Keratinocyte (primary cell): ENCODE results near the gene SORL1.

Source experiments
- EZH2 ChIP-seq: IDR thresholded peaks from one replicate; pipeline ENCODE4 v1.6.1; 2012; ENCODE audit warnings: inconsistent platforms, mild to moderate bottlenecking, low read length, moderate library complexity
- TF ChIP-seq, protein P1 (sequence below), 3 experiments: IDR thresholded peaks in 1 of 3; conservative IDR thresholded peaks in 1 of 3; optimal IDR thresholded peaks in 1 of 3; 2 replicates in 2 of 3; 3 replicates in 1 of 3; pipeline versions ENCODE3 to v1.5.1; 2011; ENCODE audit warnings: low read length in 3 of 3, mild to moderate bottlenecking in 3 of 3, moderate library complexity in 2 of 3, control low read depth in 1 of 3, inconsistent platforms in 1 of 3; ENCODE audit not compliant: insufficient read depth in 2 of 3; ENCODE audit errors: extremely low read depth in 1 of 3

DNA sequence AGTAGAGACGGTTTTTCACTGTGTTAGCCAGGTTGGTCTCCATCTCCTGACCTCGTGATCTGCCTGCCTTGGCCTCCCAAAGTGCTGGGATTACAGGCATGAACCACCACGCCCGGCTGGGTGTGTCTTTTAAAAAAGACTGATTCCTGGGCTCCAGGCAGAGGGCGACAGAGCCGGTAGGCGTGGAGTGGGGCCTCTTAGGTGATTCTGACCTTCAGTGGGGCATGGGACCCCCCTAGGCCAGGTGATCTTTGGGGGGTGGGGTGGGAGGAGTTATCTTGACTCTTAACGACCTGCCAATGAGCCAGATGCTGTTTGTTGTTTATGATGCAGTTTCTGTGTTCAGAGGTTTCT lies 13.6 kb downstream of the SORL1 start:
- TF ChIP-seq EZH2: no peak
- TF ChIP-seq, protein P1, sequence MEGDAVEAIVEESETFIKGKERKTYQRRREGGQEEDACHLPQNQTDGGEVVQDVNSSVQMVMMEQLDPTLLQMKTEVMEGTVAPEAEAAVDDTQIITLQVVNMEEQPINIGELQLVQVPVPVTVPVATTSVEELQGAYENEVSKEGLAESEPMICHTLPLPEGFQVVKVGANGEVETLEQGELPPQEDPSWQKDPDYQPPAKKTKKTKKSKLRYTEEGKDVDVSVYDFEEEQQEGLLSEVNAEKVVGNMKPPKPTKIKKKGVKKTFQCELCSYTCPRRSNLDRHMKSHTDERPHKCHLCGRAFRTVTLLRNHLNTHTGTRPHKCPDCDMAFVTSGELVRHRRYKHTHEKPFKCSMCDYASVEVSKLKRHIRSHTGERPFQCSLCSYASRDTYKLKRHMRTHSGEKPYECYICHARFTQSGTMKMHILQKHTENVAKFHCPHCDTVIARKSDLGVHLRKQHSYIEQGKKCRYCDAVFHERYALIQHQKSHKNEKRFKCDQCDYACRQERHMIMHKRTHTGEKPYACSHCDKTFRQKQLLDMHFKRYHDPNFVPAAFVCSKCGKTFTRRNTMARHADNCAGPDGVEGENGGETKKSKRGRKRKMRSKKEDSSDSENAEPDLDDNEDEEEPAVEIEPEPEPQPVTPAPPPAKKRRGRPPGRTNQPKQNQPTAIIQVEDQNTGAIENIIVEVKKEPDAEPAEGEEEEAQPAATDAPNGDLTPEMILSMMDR (optimal IDR thresholded peaks at IDR 0.05 in 1 of 3, IDR thresholded peaks at IDR 0.05 in 1 of 3, conservative IDR thresholded peaks at IDR 0.05 in 1 of 3; ENCODE audit: extremely low read depth in 1 of 3, insufficient read depth in 2 of 3, low read length in 3 of 3): no peak
